Prostate gland (tissue), 2 donors: ENCODE results near the gene BRS3.

Source experiments
- POLR2A ChIP-seq: fragments of 450-650 bp; IDR thresholded peaks from one replicate; pipeline ENCODE4 v1.6.1; 2016; ENCODE audit warnings: antibody characterized with exemption, mild to moderate bottlenecking
- POLR2AphosphoS5 ChIP-seq: sonication (generic); formaldehyde crosslinking; IDR thresholded peaks from one replicate; pipeline ENCODE4 v1.6.1; 2017; ENCODE audit warnings: antibody characterized with exemption
- TF ChIP-seq, protein P1 (sequence below), 4 experiments: fragments of 200-600 bp in 2 of 4; fragments of 450-650 bp in 2 of 4; sonication (generic) in 2 of 4; IDR thresholded peaks; 1 replicate in 3 of 4; 2 replicates in 1 of 4; pipeline ENCODE4 v1.5.1; 2016 to 2019; ENCODE audit warnings: antibody characterized with exemption in 4 of 4, mild to moderate bottlenecking in 2 of 4, moderate library complexity in 2 of 4

DNA sequence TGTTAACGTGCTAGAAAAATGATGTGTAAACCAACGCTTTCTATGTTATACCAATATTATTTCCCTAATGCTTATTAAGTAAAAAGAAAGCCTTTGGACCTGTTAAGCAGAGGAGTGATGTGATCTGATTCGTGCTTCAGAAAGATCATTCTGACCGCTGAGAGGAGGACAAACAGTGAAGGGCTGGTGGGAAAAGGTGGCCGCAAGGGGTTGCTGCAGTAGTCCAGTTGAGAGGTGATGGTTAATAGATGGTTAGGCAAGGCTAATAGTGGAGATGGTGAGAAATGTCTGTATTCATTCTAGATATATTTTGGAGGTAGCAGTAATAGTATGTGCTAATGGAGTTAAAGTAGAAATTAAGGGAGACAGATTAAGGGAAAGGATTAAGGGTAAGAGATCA lies 31.3 kb downstream of the BRS3 start:
- TF ChIP-seq, protein P1, sequence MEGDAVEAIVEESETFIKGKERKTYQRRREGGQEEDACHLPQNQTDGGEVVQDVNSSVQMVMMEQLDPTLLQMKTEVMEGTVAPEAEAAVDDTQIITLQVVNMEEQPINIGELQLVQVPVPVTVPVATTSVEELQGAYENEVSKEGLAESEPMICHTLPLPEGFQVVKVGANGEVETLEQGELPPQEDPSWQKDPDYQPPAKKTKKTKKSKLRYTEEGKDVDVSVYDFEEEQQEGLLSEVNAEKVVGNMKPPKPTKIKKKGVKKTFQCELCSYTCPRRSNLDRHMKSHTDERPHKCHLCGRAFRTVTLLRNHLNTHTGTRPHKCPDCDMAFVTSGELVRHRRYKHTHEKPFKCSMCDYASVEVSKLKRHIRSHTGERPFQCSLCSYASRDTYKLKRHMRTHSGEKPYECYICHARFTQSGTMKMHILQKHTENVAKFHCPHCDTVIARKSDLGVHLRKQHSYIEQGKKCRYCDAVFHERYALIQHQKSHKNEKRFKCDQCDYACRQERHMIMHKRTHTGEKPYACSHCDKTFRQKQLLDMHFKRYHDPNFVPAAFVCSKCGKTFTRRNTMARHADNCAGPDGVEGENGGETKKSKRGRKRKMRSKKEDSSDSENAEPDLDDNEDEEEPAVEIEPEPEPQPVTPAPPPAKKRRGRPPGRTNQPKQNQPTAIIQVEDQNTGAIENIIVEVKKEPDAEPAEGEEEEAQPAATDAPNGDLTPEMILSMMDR (IDR thresholded peaks at IDR 0.05), result no peak
- TF ChIP-seq POLR2AphosphoS5, result no peak
- no peak for TF ChIP-seq POLR2A
